ENCODE measurements around the gene CASQ2.

DNA sequence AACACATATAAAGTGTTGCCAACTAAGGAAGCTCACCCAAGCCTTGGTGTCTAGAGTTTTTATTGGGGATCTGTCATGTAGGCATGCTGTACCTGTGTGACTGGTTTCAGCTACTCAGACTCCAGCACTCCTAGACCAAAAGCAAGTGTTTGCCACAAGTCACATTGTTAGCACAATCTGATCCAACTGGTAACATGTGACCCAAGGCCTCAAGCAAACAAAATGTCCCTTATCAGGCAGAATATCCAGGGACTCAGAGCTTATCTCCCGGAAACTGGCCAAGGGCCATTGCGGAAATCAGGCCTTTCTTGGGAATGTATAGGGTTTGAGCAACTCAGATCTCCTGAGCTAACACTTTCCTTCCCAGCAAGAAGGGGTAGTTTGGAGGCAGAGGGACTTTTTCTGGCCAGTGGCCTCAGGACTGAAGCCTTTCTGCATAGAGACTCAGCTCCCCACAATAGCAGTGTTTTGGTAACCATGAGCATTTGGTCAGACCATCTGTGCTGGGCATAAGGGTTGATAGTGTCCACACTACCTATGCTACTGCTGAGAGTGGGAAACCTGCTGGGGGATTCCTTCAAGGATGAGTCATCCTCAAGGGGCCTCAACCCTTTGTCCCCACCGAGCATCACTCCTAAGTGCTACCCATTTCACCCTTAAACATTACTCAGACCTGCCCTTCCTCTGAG is 42.8 kb upstream of the CASQ2 start:
- TF ChIP-seq CTCF (IDR thresholded peaks at IDR 0.05; ENCODE audit: insufficient read depth, low read depth, low read length) = no peak
- no peak for TF ChIP-seq EZH2 (IDR thresholded peaks at IDR 0.05; ENCODE audit: insufficient read depth, low read length)

All from astrocyte (in vitro differentiated cells and primary cell).